Right lobe of liver (tissue), 6 donors: ENCODE results near the gene SCAP. TPM values are rescaled to one million over a fixed set of nuclear protein-coding genes. Genes with fewer than 3 reads are reported as not detected.
A peak's percentile ranks its signal among the peaks of the same experiment; 100 is the strongest.

Experiments used
- ATAC-seq, 4 donors: fragments of 200-7000 bp; cut with Tn5 transposase; one replicate each; pipeline ENCODE4 v1.9.1; 2020; ENCODE audit warnings: mild to moderate bottlenecking in 4 of 4, moderate library complexity in 4 of 4
- DNase-seq, 3 donors: peaks; one replicate each; pipeline ENCODE4 v3.0.0-alpha.2; 2020
- H3K27ac ChIP-seq, 3 donors: fragments of 200-600 bp; one replicate each; pipeline ENCODE4 v1.8.0; 2022
- H3K27me3 ChIP-seq, 2 donors: fragments of 200-600 bp; one replicate each; pipeline ENCODE4 v1.8.0; 2022
- H3K36me3 ChIP-seq, 4 donors: fragments of 200-600 bp; sonication (generic) in 1 of 4; one replicate each; pipeline versions ENCODE4 v1.5.1 to v1.8.0; 2017 to 2022; ENCODE audit warnings: control low read depth in 1 of 4
- H3K4me1 ChIP-seq, 4 donors: fragments of 200-600 bp; sonication (generic) in 1 of 4; one replicate each; pipeline versions ENCODE4 v1.5.1 to v1.8.0; 2017 to 2022; ENCODE audit warnings: control low read depth in 1 of 4
- H3K4me3 ChIP-seq, 3 donors: fragments of 200-600 bp; one replicate each; pipeline ENCODE4 v1.8.0; 2022
- H3K9me3 ChIP-seq, 4 donors: fragments of 200-600 bp; sonication (generic) in 1 of 4; one replicate each; pipeline versions ENCODE4 v1.5.1 to v1.8.0; 2017 to 2022; ENCODE audit warnings: control low read depth in 1 of 4
- POLR2A ChIP-seq: fragments of 450-650 bp; IDR thresholded peaks from one replicate; pipeline ENCODE4 v1.6.1; 2017; ENCODE audit warnings: antibody characterized with exemption, mild to moderate bottlenecking
- WGBS: methylation state at CpG from one replicate; pipeline ENCODE4 v1.1.6; 2018; ENCODE audit warnings: low coverage, low lambda C conversion rate; ENCODE audit not compliant: insufficient coverage; ENCODE audit errors: missing lambda C conversion rate; 5-methylcytosine and 5-hydroxymethylcytosine counted together
- intact Hi-C, 2 donors: fragments of 100-400 bp; cut with DNase I; formaldehyde crosslinking; loops; one replicate each; pipeline versions ENCODE4 v1.11.2 to v1.14.1; 2022
- total RNA-seq, 6 experiments: library from RNA; depleted of rRNA in 2 of 6; stranded (reverse); fragments of >200 nt in 2 of 6; fragmentation: NEBNext Ultra II Directional in 3 of 6; extraction: Animal tissue kit (Norgen Biotek cat#: 25700) in 3 of 6; gene quantifications; one replicate each; pipeline versions ENCODE4 v1.1.0 to v1.2.4, GENCODE V29; 2016 to 2023
- TF ChIP-seq, protein P1 (sequence below), 4 donors: fragments of 200-600 bp in 3 of 4; fragments of 450-650 bp in 1 of 4; IDR thresholded peaks; one replicate each; pipeline versions ENCODE4 v1.5.1 to v1.8.0; 2016 to 2022; ENCODE audit warnings: antibody characterized with exemption in 4 of 4, mild to moderate bottlenecking in 2 of 4
- donor health status: DM: no; HTN: yes; CAD: no.
- donor health status: DM: no; HTN: no; CAD: no.
- donor health status: DM: no; HTN: no; CAD: no.
- donor health status: DM: no; HTN: yes; CAD: no.
- donor health status: DM: no; HTN: yes; CAD: no.

The SCAP gene
- total RNA-seq, 6 experiments from 2014 or later = 48.8 to 85.1 (median 78.9) TPM

- TF ChIP-seq, protein P1, sequence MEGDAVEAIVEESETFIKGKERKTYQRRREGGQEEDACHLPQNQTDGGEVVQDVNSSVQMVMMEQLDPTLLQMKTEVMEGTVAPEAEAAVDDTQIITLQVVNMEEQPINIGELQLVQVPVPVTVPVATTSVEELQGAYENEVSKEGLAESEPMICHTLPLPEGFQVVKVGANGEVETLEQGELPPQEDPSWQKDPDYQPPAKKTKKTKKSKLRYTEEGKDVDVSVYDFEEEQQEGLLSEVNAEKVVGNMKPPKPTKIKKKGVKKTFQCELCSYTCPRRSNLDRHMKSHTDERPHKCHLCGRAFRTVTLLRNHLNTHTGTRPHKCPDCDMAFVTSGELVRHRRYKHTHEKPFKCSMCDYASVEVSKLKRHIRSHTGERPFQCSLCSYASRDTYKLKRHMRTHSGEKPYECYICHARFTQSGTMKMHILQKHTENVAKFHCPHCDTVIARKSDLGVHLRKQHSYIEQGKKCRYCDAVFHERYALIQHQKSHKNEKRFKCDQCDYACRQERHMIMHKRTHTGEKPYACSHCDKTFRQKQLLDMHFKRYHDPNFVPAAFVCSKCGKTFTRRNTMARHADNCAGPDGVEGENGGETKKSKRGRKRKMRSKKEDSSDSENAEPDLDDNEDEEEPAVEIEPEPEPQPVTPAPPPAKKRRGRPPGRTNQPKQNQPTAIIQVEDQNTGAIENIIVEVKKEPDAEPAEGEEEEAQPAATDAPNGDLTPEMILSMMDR (IDR thresholded peaks at IDR 0.05) = no peak
- TF ChIP-seq POLR2A = no peak
- H3K4me3 ChIP-seq = peak overlapping the region; percentile 95 to 99 (median 96)
- H3K4me1 ChIP-seq = peaks cover 0 to 28% (median 5%) of the 10 kb centered on the region in 4 donors
- H3K27ac ChIP-seq = peak overlapping the region; percentile 92 to 97 (median 96)
- H3K36me3 ChIP-seq = no peaks in the 10 kb centered on the region
- no peaks in the 10 kb centered on the region for H3K9me3 ChIP-seq
- DNase-seq = no peak
- ATAC-seq = no peak
- H3K27me3 ChIP-seq = no peaks in the 10 kb centered on the region
- 11% methylated on average over 17 of the region's 23 CpGs for WGBS
- intact Hi-C loops = no loop called here
These were observed 95.6 kb downstream of the SCAP start for GRCh38 chr3:47380026-47380600.

- DNase-seq (peak in 2 of 3 donors; percentile 31 to 65), ATAC-seq (peak in 2 of 4 donors; percentile 3 to 11)
- H3K9me3 ChIP-seq = no peaks in the 10 kb centered on the region
- H3K4me3 ChIP-seq = peak overlapping the region; percentile 95 to 99 (median 96)
- H3K36me3 ChIP-seq = no peaks in the 10 kb centered on the region
- 30% methylated on average over 7 of the region's 19 CpGs for WGBS
- no peak for TF ChIP-seq POLR2A
- TF ChIP-seq, protein P1 (IDR thresholded peaks at IDR 0.05) = no peak
- H3K27ac ChIP-seq = peak overlapping the region; percentile 92 to 97 (median 96)
- intact Hi-C loops = no loop called here
- peaks cover 0 to 24% (median 4%) of the 10 kb centered on the region in 4 donors for H3K4me1 ChIP-seq
- H3K27me3 ChIP-seq = no peaks in the 10 kb centered on the region
These were observed 96.3 kb downstream of the SCAP start for GRCh38 chr3:47379411-47379899.

DNA sequence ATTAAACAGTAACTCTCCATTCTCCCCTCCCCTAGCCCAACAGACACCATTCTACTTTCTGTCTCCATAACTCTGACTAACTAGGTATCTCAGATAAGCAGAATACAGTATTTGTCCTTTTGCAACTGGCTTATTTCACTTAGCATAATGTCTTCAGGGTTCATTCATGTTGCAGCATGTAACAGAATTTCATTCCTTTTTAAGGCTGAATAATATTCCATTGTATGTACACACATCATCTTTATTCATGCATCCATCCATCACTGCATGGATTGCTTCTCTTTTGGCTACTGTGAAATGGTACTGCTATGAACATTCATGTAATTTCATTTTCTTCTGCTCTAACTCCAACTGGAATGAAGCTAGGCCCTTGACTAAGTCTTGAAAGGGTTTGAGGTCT lies 96.9 kb downstream of the SCAP start:
- H3K4me3 ChIP-seq = no peak overlapping the region
- DNase-seq (no peak), ATAC-seq (no peak)
- TF ChIP-seq, protein P1 (IDR thresholded peaks at IDR 0.05) = no peak
- no peak for TF ChIP-seq POLR2A
- peak overlapping the region in 1 of 3 donors; percentile 97 for H3K27ac ChIP-seq
- H3K4me1 ChIP-seq = peaks cover 0 to 24% (median 4%) of the 10 kb centered on the region in 4 donors
- no peaks in the 10 kb centered on the region for H3K9me3 ChIP-seq
- no peaks in the 10 kb centered on the region for H3K36me3 ChIP-seq
- intact Hi-C loops = no loop called here
- H3K27me3 ChIP-seq = no peaks in the 10 kb centered on the region

DNA sequence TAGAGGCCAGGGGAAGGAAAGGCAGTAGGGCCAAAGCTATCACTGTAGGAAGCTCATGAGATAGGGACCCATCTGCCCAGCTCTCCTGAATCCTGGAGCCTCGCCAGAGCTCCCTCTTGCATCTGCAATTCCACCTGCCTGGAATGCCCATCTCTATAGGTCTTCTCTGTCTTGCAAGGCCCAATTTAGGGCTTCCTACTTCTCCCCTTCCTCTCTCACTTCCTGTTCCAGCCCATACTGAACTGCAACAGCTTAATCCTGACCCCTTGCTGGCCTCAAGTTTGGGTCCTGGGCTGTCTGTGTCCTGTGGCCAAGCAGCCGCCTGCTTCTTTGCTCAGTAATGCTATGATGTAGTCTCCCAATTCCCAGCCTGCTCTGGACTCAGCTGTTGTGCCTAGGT lies 98.6 kb downstream of the SCAP start:
- Histone ChIP-seq H3K4me3 (no peak overlapping the region), H3K27ac (no peak overlapping the region), H3K4me1 (peaks cover 0 to 23% (median 4%) of the 10 kb centered on the region in 4 donors), H3K27me3 (no peaks in the 10 kb centered on the region), H3K36me3 (no peaks in the 10 kb centered on the region), H3K9me3 (no peaks in the 10 kb centered on the region)
- 80% methylated on average over 2 of the region's 2 CpGs for WGBS
- ATAC-seq (no peak), DNase-seq (no peak)
- TF ChIP-seq POLR2A = no peak
- TF ChIP-seq, protein P1 (IDR thresholded peaks at IDR 0.05) = no peak
- intact Hi-C loops = no loop called here
